GM21737 (cell line): ENCODE measurements around the gene LIPM.
A peak's percentile ranks its signal among the peaks of the same experiment; 100 is the strongest.
"Not testable (repeated sequence)": the region's sequence is repeated elsewhere in the genome, so short reads cannot be mapped to it uniquely, and the experiment has no call there.

Source experiments
- ATAC-seq: cut with Tn5 transposase; IDR thresholded peaks from one replicate; pipeline ENCODE4 v1.9.1; 2021; ENCODE audit warnings: mild to moderate bottlenecking, moderate library complexity; ENCODE audit not compliant: unreplicated experiment

Gene LIPM

GRCh38 chr10:88837632-88838031 is 35.1 kb downstream of the LIPM start:
- not testable (repeated sequence) for ATAC-seq

- no peak for ATAC-seq
Observed at GRCh38 chr10:88838766-88839350, 36.3 kb downstream of the LIPM start.

- ATAC-seq = no peak
Observed at GRCh38 chr10:88840104-88840503, 37.6 kb downstream of the LIPM start.

DNA sequence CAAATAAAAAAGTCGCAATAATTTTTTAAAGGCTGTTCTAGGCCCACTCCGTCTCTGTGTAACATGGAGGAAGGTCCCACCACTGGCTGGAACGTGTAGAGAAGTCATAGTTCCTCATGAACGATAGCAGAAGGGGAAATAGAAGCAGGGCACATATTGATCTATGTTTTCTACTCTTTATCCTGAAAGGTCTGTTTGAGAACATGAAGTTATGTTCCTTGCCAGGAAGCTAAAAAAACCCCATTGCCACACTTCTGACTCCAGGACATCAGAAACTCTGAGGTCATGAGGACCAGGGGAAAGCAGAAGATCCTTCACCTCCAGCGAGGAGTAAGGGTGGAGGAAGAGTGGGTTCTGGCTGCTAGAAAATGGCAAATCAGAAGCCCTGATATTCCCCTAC is 38.4 kb downstream of the LIPM start:
- ATAC-seq = no peak

GRCh38 chr10:88841316-88842111 is 39.0 kb downstream of the LIPM start:
- no peak for ATAC-seq

GRCh38 chr10:88843171-88843570 is 40.6 kb downstream of the LIPM start:
- ATAC-seq = no peak

DNA sequence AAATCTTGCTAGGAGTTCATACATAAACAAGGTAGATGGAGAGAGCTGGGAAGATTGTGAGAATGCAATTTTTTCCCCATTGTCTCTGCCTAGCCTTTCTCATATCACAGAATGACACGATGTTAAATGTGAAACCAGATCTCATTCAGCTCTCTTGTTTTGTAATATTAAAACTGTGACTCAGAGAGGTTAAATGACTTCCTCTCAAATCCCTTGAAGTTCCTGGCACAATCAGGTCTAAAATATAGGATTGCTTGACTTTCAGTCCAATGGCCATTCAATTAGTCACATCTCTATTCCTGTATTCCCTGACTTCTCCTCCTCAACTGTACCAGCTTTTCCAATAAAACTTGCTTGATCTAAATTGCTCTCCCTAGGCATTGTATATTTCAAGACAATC is 46.0 kb downstream of the LIPM start:
- ATAC-seq = no peak

- no peak for ATAC-seq
Observed at GRCh38 chr10:88849234-88849633, 46.7 kb downstream of the LIPM start.

GRCh38 chr10:88850712-88851111 is 48.2 kb downstream of the LIPM start:
- no peak for ATAC-seq

- no peak for ATAC-seq
Observed at GRCh38 chr10:88851706-88852105, 49.2 kb downstream of the LIPM start, which contains the start of gene ANKRD22. ANKRD22 (minus strand) TSS chr10:88851844; CDS start chr10:88851607, 237 bp downstream.

GRCh38 chr10:88852327-88852726 is 49.8 kb downstream of the LIPM start:
- ATAC-seq = no peak

GRCh38 chr10:88853155-88853881 is 50.8 kb downstream of the LIPM start:
- ATAC-seq = no peak

DNA sequence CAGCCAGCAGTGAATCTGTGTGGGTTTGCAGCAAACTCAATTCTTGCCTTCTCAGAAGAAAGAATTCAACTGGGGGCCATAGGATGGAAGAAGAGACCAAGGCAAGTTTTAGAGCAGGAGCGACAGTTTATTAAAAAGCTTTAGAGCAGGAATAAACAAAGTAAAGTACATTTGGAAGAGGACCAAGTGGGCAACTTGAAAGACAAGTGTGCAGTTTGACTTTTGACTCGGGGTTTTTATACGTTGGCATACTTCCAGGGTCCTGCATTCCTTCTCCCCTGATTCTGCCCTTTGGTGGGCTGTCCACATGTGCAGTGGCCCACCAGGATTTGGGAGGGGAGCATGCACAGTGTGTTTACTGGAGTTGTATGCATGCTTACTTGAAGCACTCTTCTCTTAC is 52.2 kb downstream of the LIPM start:
- no peak for ATAC-seq

DNA sequence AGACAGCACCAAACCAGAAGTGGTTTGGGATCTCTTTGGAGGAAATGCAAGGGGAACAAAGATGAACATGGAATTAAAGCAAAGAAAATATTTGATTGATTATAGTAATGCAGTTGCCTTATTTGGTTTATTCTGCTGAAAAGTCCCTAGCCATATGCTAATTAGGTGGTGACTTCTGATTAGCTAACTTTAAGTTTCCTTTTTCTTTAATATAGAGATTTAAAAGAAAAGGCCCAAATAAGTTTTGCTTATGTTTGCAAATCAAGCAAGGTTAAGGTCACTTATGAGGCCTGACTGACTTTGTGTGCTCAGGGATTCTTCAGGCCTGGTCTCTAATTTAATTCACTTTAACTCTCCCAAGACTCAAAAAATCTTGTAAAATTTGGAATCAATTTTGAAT is 55.3 kb downstream of the LIPM start:
- ATAC-seq = no peak

GRCh38 chr10:88858491-88858890 is 56.0 kb downstream of the LIPM start:
- ATAC-seq = no peak

DNA sequence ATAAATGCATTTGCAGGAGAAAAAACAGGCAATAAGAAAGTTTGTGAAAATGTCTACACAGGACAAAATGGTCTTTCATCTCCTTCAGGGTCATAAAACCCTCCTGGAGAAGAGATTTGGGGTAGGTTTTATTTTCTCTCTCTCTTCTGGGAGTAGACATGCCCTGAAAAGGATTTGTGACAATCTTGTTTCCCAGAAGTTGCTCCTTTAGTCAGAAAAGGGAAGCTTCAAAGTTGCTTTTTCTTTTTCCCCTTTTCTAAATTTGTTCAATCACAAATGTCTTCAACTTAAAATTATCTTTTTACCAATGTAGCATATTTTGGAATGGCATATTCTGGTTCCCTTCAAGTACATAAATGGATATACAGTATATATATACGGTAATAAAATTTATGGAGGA is 58.5 kb downstream of the LIPM start:
- no peak for ATAC-seq

DNA sequence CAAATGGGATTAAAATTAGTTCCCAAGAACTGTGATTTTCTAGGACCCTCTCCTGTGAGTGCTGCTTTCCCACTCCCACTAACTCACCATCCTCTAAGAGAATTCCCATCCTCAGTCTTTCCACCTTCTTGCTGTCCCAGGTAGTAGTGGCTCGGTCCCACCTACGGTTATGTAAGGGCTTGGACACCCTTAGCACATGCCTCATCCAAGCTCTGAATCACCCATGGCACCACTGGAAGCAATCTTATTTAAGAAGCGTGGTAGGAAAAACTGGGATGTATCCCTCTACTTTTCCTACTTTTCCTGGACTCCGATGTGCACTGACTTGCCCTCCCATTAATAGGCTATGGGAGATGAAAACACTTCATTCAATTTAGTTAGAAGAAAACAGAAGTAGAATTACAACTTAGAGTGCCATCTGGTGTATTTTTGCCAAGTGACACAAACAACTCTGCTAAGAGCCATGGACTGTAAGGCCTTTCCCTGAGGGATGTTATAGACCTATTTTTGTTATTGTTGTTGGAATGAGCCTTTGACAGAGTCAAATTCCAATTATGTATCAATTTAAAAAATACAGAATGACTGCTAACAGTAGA is 62.8 kb downstream of the LIPM start:
- ATAC-seq = no peak

GRCh38 chr10:88866454-88866853 is 63.9 kb downstream of the LIPM start:
- ATAC-seq = no peak

DNA sequence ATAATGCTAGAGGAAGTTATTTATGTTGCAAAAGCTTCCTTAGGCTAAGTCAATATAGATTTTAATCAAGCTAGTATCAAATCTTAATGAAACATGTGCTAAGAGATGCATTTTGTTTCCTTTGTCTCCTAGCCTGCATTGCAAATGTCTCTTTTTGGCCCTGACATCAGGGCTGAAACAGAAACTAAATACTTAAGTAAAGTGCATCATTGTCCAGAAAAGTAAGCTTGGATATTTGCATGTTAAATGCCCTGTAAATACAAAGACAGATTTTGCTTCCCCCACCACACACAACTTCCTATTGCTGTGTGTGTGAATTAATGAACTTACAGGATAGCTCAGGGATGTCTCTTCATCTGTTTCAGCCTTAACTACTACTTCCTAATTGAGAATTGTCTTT is 67.6 kb downstream of the LIPM start:
- peak; percentile 64 for ATAC-seq
